ENCODE data around the gene BCAR1.
"Not testable (repeated sequence)": the region's sequence is repeated elsewhere in the genome, so short reads cannot be mapped to it uniquely, and the experiment has no call there.

Gene BCAR1

GRCh38 chr16:75209944-75210343 lies 41.5 kb downstream of the BCAR1 start:
- H3K4me3 ChIP-seq (ENCODE audit: low read length): no peak overlapping the region
- no peak for TF ChIP-seq CTCF (conservative IDR thresholded peaks at IDR 0.05; ENCODE audit: low read length)
- no peak for DNase-seq (ENCODE audit: low read depth)

- H3K4me3 ChIP-seq (ENCODE audit: low read length); DNase-seq (ENCODE audit: low read depth): not testable (repeated sequence)
Observed at GRCh38 chr16:75209514-75209913, 41.9 kb downstream of the BCAR1 start.

GRCh38 chr16:75208861-75209505 lies 42.4 kb downstream of the BCAR1 start:
- no peak for DNase-seq (ENCODE audit: low read depth)
- TF ChIP-seq CTCF (conservative IDR thresholded peaks at IDR 0.05; ENCODE audit: low read length): no peak
- H3K4me3 ChIP-seq (ENCODE audit: low read length): no peak overlapping the region

GRCh38 chr16:75208242-75208825 lies 43.1 kb downstream of the BCAR1 start:
- no peak for DNase-seq (ENCODE audit: low read depth)
- TF ChIP-seq CTCF (conservative IDR thresholded peaks at IDR 0.05; ENCODE audit: low read length): no peak
- no peak overlapping the region for H3K4me3 ChIP-seq (ENCODE audit: low read length)

- DNase-seq (ENCODE audit: low read depth): no peak
- no peak overlapping the region for H3K4me3 ChIP-seq (ENCODE audit: low read length)
- no peak for TF ChIP-seq CTCF (conservative IDR thresholded peaks at IDR 0.05; ENCODE audit: low read length)
Observed at GRCh38 chr16:75207831-75208230, 43.6 kb downstream of the BCAR1 start.

- TF ChIP-seq CTCF (conservative IDR thresholded peaks at IDR 0.05; ENCODE audit: low read length): no peak
Observed at GRCh38 chr16:75206749-75207451, 44.5 kb downstream of the BCAR1 start, which contains the start of gene CTRB2. TSS of gene CTRB2 (minus strand) at chr16:75207161. CDS start at chr16:75207141, 20 bp downstream.

GRCh38 chr16:75205961-75206748 lies 45.3 kb downstream of the BCAR1 start:
- H3K4me3 ChIP-seq (ENCODE audit: low read length); DNase-seq (ENCODE audit: low read depth): not testable (repeated sequence)

More at GRCh38 chr16:75206749-75207451, 44.5 kb downstream of the BCAR1 start, which contains the start of gene CTRB2:
- no peak within 1 kb of the TSS for H3K4me3 ChIP-seq (ENCODE audit: low read length)
- no peak for DNase-seq (ENCODE audit: low read depth)

- DNase-seq (ENCODE audit: low read depth); H3K4me3 ChIP-seq (ENCODE audit: low read length): not testable (repeated sequence)
Observed at GRCh38 chr16:75205438-75205837, 46.0 kb downstream of the BCAR1 start.

- not testable (repeated sequence) for H3K4me3 ChIP-seq (ENCODE audit: low read length); DNase-seq (ENCODE audit: low read depth)
Observed at GRCh38 chr16:75204905-75205304, 46.5 kb downstream of the BCAR1 start.
